ENCODE results near the gene CDC14A. TPM values are rescaled to one million over a fixed set of nuclear protein-coding genes. Genes with fewer than 3 reads are reported as not detected.

The CDC14A gene
- total RNA-seq, 1 experiment from 2014 or later = 3.4 TPM

DNA sequence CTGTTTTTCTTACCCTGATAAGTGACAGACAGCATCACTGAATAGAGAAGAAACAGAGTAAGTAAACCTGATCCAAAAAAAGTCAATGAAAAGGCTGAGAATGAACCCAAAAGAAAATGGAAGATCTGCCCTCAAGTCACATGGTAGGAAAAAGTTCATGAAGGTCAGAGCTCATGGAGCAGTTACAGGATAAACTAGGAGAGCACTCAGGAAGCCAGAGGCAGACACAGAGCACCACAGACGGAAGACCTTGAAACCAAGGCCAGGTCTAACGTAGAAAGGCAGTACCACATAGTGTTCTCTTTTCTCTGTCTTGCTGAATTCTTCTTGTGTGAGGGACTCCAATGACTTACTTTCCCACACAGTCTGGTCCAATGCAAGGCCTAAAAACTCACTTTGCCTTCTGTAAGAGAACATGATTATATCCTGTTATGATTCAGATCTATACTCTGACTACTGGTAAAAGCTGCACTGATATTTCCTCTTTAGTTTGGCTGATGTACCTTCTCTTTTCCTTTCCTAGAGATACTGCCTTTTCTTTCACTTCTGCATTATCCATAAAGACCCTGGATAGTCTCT, 45.5 kb upstream of the CDC14A start:
- Histone ChIP-seq H3K4me2 (ENCODE audit: low read length) (no peak overlapping the region), H3K27ac (ENCODE audit: low read length) (no peak overlapping the region), H2AFZ (ENCODE audit: low read length) (no peak overlapping the region), H3F3A (ENCODE audit: low read length, unreplicated experiment) (no peaks in the 10 kb centered on the region), H3K4me3 (ENCODE audit: low read length) (no peak overlapping the region), H3K9ac (ENCODE audit: low read length) (no peak overlapping the region), H3K27me3 (ENCODE audit: low read length) (no peaks in the 10 kb centered on the region), H4K20me1 (ENCODE audit: low read length) (no peaks in the 10 kb centered on the region), H3K36me3 (ENCODE audit: low read depth, low read length) (no peaks in the 10 kb centered on the region), H3K4me1 (ENCODE audit: insufficient read depth, low read length) (no peaks in the 10 kb centered on the region; the same call in 1 of the 2 replicates), H3K9me2 (replicated peaks; ENCODE audit: low read length) (no peaks in the 10 kb centered on the region), H3K79me2 (ENCODE audit: low read length) (no peaks in the 10 kb centered on the region), H3K9me3 (ENCODE audit: low read length) (no peaks in the 10 kb centered on the region)
- TF ChIP-seq EZH2phosphoT487 (IDR thresholded peaks at IDR 0.05; ENCODE audit: borderline replicate concordance, low read length) (no peak), EZH2 (IDR thresholded peaks at IDR 0.05; ENCODE audit: low read length, unreplicated experiment) (no peak)
- TF ChIP-seq, protein P1, sequence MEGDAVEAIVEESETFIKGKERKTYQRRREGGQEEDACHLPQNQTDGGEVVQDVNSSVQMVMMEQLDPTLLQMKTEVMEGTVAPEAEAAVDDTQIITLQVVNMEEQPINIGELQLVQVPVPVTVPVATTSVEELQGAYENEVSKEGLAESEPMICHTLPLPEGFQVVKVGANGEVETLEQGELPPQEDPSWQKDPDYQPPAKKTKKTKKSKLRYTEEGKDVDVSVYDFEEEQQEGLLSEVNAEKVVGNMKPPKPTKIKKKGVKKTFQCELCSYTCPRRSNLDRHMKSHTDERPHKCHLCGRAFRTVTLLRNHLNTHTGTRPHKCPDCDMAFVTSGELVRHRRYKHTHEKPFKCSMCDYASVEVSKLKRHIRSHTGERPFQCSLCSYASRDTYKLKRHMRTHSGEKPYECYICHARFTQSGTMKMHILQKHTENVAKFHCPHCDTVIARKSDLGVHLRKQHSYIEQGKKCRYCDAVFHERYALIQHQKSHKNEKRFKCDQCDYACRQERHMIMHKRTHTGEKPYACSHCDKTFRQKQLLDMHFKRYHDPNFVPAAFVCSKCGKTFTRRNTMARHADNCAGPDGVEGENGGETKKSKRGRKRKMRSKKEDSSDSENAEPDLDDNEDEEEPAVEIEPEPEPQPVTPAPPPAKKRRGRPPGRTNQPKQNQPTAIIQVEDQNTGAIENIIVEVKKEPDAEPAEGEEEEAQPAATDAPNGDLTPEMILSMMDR (conservative IDR thresholded peaks at IDR 0.05; ENCODE audit: low read depth, low read length) = no peak
- DNase-seq = no peak
- no TSS peak for BruUV-seq (replicated peaks)
- CTCF ChIA-PET = no interaction called here
- no peak for ATAC-seq
- intact Hi-C loops (cut with micrococcal nuclease) = loop anchor here (5.0 kb wide), 1 partner anchor 45 kb away; the partner anchor contains the start of gene CDC14A
- POLR2A ChIA-PET (ENCODE audit: unreplicated experiment) = no interaction called here

DNA sequence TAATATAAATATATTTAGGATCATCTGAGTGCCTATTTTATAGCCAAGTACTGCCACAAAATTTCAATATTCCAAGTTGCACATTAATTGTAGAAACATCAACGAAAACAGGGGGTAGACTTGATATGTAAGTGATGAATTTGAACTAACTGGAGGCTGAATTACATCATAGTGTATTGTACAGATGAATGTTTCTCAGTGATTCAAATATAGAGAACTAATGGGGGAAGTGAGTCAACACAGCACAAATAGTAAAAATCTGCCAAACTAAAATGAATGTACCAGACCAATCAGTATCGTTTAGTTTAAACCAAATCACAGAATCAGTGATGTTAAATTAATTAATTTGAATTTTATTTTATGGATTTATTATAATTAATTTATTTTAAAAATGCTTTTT, 43.5 kb upstream of the CDC14A start:
- POLR2A ChIA-PET (ENCODE audit: unreplicated experiment) = no interaction called here

DNA sequence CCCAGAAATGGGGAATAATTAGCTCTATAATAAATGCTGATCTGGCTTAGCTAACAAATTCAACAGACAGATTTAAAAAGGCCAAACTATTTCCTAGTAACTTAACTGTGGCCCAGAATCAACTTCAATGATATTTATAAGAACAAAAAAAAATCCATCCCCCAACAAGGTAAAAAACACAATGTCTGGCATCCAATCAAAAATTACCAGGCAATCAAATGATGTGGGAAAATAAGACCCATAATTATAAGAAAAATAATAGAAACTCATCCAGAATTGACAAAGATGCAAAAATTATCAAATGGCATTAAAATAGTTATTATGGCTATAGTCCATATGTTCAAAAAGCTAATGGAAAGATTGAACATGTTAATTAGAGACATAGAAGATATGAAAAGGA, 42.4 kb upstream of the CDC14A start:
- H2AFZ ChIP-seq (ENCODE audit: low read length) = no peak overlapping the region
- no peaks in the 10 kb centered on the region for H3K9me3 ChIP-seq (ENCODE audit: low read length)
- DNase-seq (no peak), ATAC-seq (no peak)
- H3K79me2 ChIP-seq (ENCODE audit: low read length) = no peaks in the 10 kb centered on the region
- no peaks in the 10 kb centered on the region; the same call in 1 of the 2 replicates for H3K4me1 ChIP-seq (ENCODE audit: insufficient read depth, low read length)
- no peak overlapping the region for H3K27ac ChIP-seq (ENCODE audit: low read length)
- no peak overlapping the region for H3K4me3 ChIP-seq (ENCODE audit: low read length)
- H4K20me1 ChIP-seq (ENCODE audit: low read length) = no peaks in the 10 kb centered on the region
- POLR2A ChIA-PET (ENCODE audit: unreplicated experiment) = no interaction called here
- H3K9me2 ChIP-seq (replicated peaks; ENCODE audit: low read length) = no peaks in the 10 kb centered on the region
- intact Hi-C loops (cut with micrococcal nuclease) = loop anchor here (5.0 kb wide), 1 partner anchor 42 kb away; the partner anchor contains the start of gene CDC14A
- TF ChIP-seq EZH2phosphoT487 (IDR thresholded peaks at IDR 0.05; ENCODE audit: borderline replicate concordance, low read length) (no peak), EZH2 (IDR thresholded peaks at IDR 0.05; ENCODE audit: low read length, unreplicated experiment) (no peak)
- TF ChIP-seq, protein P1 (conservative IDR thresholded peaks at IDR 0.05; ENCODE audit: low read depth, low read length) = no peak
- no peaks in the 10 kb centered on the region for H3F3A ChIP-seq (ENCODE audit: low read length, unreplicated experiment)
- no TSS peak for BruUV-seq (replicated peaks)
- H3K4me2 ChIP-seq (ENCODE audit: low read length) = no peak overlapping the region
- CTCF ChIA-PET = no interaction called here
- no peaks in the 10 kb centered on the region for H3K27me3 ChIP-seq (ENCODE audit: low read length)
- no peak overlapping the region for H3K9ac ChIP-seq (ENCODE audit: low read length)
- H3K36me3 ChIP-seq (ENCODE audit: low read depth, low read length) = no peaks in the 10 kb centered on the region

More for the DNA sequence above, 43.5 kb upstream of the CDC14A start:
- H3K27me3 ChIP-seq (ENCODE audit: low read length) = no peaks in the 10 kb centered on the region
- no peaks in the 10 kb centered on the region; the same call in 1 of the 2 replicates for H3K4me1 ChIP-seq (ENCODE audit: insufficient read depth, low read length)
- no peak overlapping the region for H3K4me2 ChIP-seq (ENCODE audit: low read length)
- H3K9me3 ChIP-seq (ENCODE audit: low read length) = no peaks in the 10 kb centered on the region
- ATAC-seq (peak; percentile 88), DNase-seq (peak; percentile 55)
- H3F3A ChIP-seq (ENCODE audit: low read length, unreplicated experiment) = no peaks in the 10 kb centered on the region
- intact Hi-C loops (cut with micrococcal nuclease) = loop anchor here (5.0 kb wide), 1 partner anchor 44 kb away; the partner anchor contains the start of gene CDC14A
- H4K20me1 ChIP-seq (ENCODE audit: low read length) = no peaks in the 10 kb centered on the region
- no TSS peak for BruUV-seq (replicated peaks)
- no peak overlapping the region for H2AFZ ChIP-seq (ENCODE audit: low read length)
- CTCF ChIA-PET = no interaction called here
- TF ChIP-seq EZH2 (IDR thresholded peaks at IDR 0.05; ENCODE audit: low read length, unreplicated experiment) (no peak), EZH2phosphoT487 (IDR thresholded peaks at IDR 0.05; ENCODE audit: borderline replicate concordance, low read length) (no peak)
- TF ChIP-seq, protein P1 (conservative IDR thresholded peaks at IDR 0.05; ENCODE audit: low read depth, low read length) = no peak
- H3K27ac ChIP-seq (ENCODE audit: low read length) = no peak overlapping the region
- H3K9me2 ChIP-seq (replicated peaks; ENCODE audit: low read length) = no peaks in the 10 kb centered on the region
- H3K9ac ChIP-seq (ENCODE audit: low read length) = no peak overlapping the region
- H3K4me3 ChIP-seq (ENCODE audit: low read length) = no peak overlapping the region
- no peaks in the 10 kb centered on the region for H3K36me3 ChIP-seq (ENCODE audit: low read depth, low read length)
- H3K79me2 ChIP-seq (ENCODE audit: low read length) = no peaks in the 10 kb centered on the region
